MM.1S (cell line): Measurements from ENCODE around the gene ZRANB2.

ENCODE experiments used
- CTCF ChIP-seq: fragments of 300-600 bp; sonication (generic); IDR thresholded peaks from 2 replicates; pipeline ENCODE4 v1.5.1; 2016; ENCODE audit warnings: antibody characterized with exemption, low read length, mixed read lengths
- EZH2 ChIP-seq: fragments of 300-600 bp; sonication (generic); optimal IDR thresholded peaks from 2 replicates; pipeline ENCODE3; 2017; ENCODE audit warnings: low read depth, mild to moderate bottlenecking, antibody characterized with exemption, low read length, mixed read lengths

GRCh38 chr1:71074681-71075080, 6.2 kb downstream of the ZRANB2 start:
- no peak for TF ChIP-seq CTCF
- no peak for TF ChIP-seq EZH2
